Measurements from ENCODE around the gene ARHGAP24. TPM values are rescaled to one million over a fixed set of nuclear protein-coding genes. Genes with fewer than 3 reads are reported as not detected.

ARHGAP24 gene
- total and polyA plus RNA-seq, 2 experiments from 2014 or later: 19.5 to 29.6 TPM

DNA sequence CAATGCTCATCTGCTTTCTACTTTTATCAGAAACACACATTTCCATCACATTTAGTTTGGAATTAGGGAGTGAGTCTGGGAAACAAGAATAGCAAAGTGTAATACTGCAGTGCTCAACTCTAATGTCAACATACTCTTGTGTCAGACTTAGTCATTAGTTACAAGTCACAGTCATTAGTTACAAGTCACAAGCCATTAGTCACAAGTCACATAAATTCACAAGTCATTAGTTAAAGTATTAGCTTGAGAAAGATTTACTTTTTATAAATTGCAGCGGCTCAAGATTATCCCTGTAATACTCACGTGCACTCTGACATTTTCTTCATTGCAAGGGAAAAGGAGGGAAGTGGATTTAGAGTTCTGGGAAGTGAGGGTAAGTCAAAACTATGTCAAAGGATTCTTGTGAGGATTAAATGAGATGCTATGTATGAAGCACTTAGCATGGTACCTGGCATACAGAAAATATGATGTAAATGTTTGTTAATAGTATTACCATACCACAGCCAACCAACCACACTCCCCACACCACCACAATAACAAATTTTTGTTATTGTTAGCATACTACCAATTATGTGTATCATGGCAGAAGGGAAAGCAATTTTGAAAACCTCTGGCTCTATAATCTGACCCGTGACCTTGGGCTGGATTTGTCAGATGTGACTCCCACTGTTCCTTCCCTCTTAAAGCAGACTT is 116.6 kb downstream of the ARHGAP24 start:
- Histone ChIP-seq H3K36me3 (replicated peaks; ENCODE audit: insufficient read depth, low read depth) (no peaks in the 10 kb centered on the region), H3K27me3 (no peaks in the 10 kb centered on the region), H3K79me2 (no peaks in the 10 kb centered on the region), H4K20me1 (ENCODE audit: insufficient read depth, poor library complexity, severe bottlenecking) (no peaks in the 10 kb centered on the region), H3K9me2 (replicated peaks; ENCODE audit: insufficient read depth) (no peaks in the 10 kb centered on the region), H3K27ac (no peak overlapping the region), H3K4me3 (no peak overlapping the region), H2AFZ (no peak overlapping the region), H3K4me1 (ENCODE audit: insufficient read depth) (no peaks in the 10 kb centered on the region), H3K4me2 (no peak overlapping the region), H3K9me3 (ENCODE audit: low read depth) (no peaks in the 10 kb centered on the region)
- WGBS (ENCODE audit: low lambda C conversion rate, missing lambda C conversion rate): 89% methylated on average over 3 of the region's 3 CpGs
- TF ChIP-seq EZH2 (IDR thresholded peaks at IDR 0.05; ENCODE audit: borderline replicate concordance) (no peak), EZH2phosphoT487 (IDR thresholded peaks at IDR 0.05; ENCODE audit: low read depth, severe bottlenecking, unreplicated experiment) (no peak)
- TF ChIP-seq, protein P1, sequence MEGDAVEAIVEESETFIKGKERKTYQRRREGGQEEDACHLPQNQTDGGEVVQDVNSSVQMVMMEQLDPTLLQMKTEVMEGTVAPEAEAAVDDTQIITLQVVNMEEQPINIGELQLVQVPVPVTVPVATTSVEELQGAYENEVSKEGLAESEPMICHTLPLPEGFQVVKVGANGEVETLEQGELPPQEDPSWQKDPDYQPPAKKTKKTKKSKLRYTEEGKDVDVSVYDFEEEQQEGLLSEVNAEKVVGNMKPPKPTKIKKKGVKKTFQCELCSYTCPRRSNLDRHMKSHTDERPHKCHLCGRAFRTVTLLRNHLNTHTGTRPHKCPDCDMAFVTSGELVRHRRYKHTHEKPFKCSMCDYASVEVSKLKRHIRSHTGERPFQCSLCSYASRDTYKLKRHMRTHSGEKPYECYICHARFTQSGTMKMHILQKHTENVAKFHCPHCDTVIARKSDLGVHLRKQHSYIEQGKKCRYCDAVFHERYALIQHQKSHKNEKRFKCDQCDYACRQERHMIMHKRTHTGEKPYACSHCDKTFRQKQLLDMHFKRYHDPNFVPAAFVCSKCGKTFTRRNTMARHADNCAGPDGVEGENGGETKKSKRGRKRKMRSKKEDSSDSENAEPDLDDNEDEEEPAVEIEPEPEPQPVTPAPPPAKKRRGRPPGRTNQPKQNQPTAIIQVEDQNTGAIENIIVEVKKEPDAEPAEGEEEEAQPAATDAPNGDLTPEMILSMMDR (IDR thresholded peaks at IDR 0.05; ENCODE audit: poor library complexity): no peak
- no peak for DNase-seq (ENCODE audit: low spot score)

DNA sequence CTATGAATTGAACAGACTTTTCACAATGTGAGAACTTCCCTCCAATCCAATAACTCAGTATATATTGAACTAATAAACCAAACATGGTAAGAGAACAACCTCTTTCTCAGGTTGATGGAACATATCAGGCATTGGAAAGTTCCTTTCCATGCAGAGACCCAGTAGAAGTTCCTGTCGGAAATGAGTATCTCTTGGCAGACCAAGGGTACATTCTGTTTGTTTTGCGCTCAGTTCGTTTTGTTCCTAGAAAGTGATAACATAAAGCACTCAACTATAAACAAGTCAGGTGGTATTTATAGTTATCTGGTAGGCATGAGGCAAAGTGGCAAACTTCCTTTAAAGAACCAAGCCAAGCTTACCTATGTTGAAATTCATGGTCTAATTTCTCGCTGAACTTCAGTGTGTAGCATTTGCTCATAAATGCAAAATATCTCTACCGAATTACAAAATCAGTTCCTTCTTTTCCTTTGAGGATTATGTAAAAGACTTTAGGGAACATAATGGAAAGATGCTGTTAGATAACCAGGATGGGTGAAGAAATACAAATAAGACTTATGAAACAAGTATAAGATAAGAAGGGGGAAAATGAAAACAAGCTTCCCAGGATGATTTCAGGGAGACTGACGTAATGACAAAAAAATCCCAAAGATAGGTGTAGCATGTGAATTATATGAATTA is 120.3 kb downstream of the ARHGAP24 start:
- DNase-seq (ENCODE audit: low spot score): no peak
- H4K20me1 ChIP-seq (ENCODE audit: insufficient read depth, poor library complexity, severe bottlenecking): no peaks in the 10 kb centered on the region
- H3K79me2 ChIP-seq: no peaks in the 10 kb centered on the region
- H3K27ac ChIP-seq: peak overlapping the region; percentile 28
- H3K4me3 ChIP-seq: no peak overlapping the region
- no peak overlapping the region for H2AFZ ChIP-seq
- TF ChIP-seq, protein P1 (IDR thresholded peaks at IDR 0.05; ENCODE audit: poor library complexity): no peak
- TF ChIP-seq EZH2 (IDR thresholded peaks at IDR 0.05; ENCODE audit: borderline replicate concordance) (no peak), EZH2phosphoT487 (IDR thresholded peaks at IDR 0.05; ENCODE audit: low read depth, severe bottlenecking, unreplicated experiment) (no peak)
- no peaks in the 10 kb centered on the region for H3K27me3 ChIP-seq
- WGBS (ENCODE audit: low lambda C conversion rate, missing lambda C conversion rate): 75% methylated on average over 6 of the region's 6 CpGs
- no peaks in the 10 kb centered on the region for H3K9me2 ChIP-seq (replicated peaks; ENCODE audit: insufficient read depth)
- H3K9me3 ChIP-seq (ENCODE audit: low read depth): no peaks in the 10 kb centered on the region
- H3K4me1 ChIP-seq (ENCODE audit: insufficient read depth): no peaks in the 10 kb centered on the region
- no peaks in the 10 kb centered on the region for H3K36me3 ChIP-seq (replicated peaks; ENCODE audit: insufficient read depth, low read depth)
- H3K4me2 ChIP-seq: no peak overlapping the region

DNA sequence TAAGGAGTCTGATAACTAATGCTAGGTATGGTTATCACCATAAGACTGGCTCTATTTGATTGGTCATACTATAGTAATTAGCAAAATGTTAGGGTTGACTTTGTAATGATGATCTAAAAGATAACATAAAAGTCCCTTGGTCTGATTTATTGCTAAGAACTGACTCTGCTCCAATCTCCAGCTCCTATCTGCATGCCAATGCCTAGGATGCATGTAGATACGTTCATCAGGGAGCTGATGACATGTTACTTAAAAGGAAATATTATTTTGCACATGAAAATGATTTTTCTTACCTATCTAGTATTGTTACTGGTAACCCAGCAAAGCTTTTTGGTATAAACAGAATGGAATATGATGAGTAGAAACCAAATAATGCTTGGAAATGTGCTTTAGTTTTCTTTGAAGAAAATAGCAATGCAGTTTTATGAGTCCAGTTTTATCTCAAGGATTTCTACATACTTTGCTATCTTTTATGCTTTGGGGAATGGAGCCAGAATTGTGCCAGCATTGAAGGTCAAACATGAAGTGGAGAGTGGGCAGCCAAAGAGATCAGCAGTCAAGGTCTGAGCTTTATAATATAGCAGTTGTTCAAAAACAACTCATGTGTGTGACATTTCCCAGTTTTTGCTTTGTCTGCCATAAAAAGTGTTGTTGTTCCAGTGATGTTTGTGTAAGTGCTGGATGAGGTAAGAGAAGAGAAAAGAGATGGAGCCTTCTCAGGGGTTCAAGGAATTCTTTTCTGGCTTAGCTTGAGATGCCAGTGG is 121.0 kb downstream of the ARHGAP24 start:
- no peaks in the 10 kb centered on the region for H3K9me2 ChIP-seq (replicated peaks; ENCODE audit: insufficient read depth)
- H2AFZ ChIP-seq: no peak overlapping the region
- no peaks in the 10 kb centered on the region for H3K4me1 ChIP-seq (ENCODE audit: insufficient read depth)
- H3K4me2 ChIP-seq: no peak overlapping the region
- H3K27me3 ChIP-seq: no peaks in the 10 kb centered on the region
- H3K4me3 ChIP-seq: no peak overlapping the region
- H3K36me3 ChIP-seq (replicated peaks; ENCODE audit: insufficient read depth, low read depth): no peaks in the 10 kb centered on the region
- H3K9me3 ChIP-seq (ENCODE audit: low read depth): no peaks in the 10 kb centered on the region
- 41% methylated on average over 1 of the region's 1 CpG for WGBS (ENCODE audit: low lambda C conversion rate, missing lambda C conversion rate)
- H4K20me1 ChIP-seq (ENCODE audit: insufficient read depth, poor library complexity, severe bottlenecking): no peaks in the 10 kb centered on the region
- no peak for DNase-seq (ENCODE audit: low spot score)
- peak overlapping the region; percentile 28 for H3K27ac ChIP-seq
- no peaks in the 10 kb centered on the region for H3K79me2 ChIP-seq
- TF ChIP-seq, protein P1 (IDR thresholded peaks at IDR 0.05; ENCODE audit: poor library complexity): no peak
- TF ChIP-seq EZH2 (IDR thresholded peaks at IDR 0.05; ENCODE audit: borderline replicate concordance) (no peak), EZH2phosphoT487 (IDR thresholded peaks at IDR 0.05; ENCODE audit: low read depth, severe bottlenecking, unreplicated experiment) (no peak)
